ENCODE results near the gene ZCCHC24. TPM values are rescaled to one million over a fixed set of nuclear protein-coding genes. Genes with fewer than 3 reads are reported as not detected.

The ZCCHC24 gene
- total RNA-seq, 1 donor from 2014 or later = 5.9 TPM

DNA sequence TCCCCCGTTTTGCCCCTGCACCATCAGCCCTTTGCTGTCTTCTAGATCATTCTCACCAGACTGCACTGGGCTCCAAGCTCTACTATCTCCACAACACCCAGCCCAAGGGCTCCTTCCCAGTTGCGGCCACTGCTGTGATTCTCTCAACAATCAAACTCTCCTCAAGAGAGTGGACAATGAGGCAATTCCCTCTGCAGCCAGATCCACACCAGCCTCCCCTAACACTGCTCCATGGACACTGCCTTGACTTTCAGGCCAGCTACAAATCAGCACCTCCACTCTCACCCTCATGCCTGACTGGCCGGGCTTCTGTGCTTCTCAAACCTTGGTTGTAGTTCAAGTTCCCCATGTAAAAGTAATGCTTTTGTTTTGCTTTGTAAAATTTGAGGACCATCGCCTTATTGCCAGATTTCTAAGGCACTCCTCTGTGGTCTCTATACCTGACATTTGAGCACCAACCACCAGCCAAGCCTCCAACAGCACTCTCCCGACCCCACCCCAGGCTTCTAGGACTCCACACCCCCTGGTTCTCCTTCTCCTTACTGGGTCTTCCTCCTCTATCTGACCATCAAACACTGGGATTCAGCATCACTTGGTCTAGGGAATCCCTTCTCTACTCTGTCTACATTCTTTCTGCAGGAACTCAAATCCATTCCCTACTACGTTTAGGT, 52.8 kb downstream of the ZCCHC24 start:
- no peak overlapping the region for H2AFZ ChIP-seq (replicated peaks)
- H3K36me3 Mint-ChIP-seq = peaks cover 2% of the 10 kb centered on the region
- H3K4me3 ChIP-seq = no peak overlapping the region
- no peaks in the 10 kb centered on the region for H3K36me3 ChIP-seq
- no peaks in the 10 kb centered on the region for H3K9me3 Mint-ChIP-seq
- peaks cover 11% of the 10 kb centered on the region for H3K4me1 Mint-ChIP-seq
- H3K27ac ChIP-seq = no peak overlapping the region
- no peaks in the 10 kb centered on the region for H3K27me3 ChIP-seq
- H3F3A ChIP-seq (ENCODE audit: low read depth) = no peaks in the 10 kb centered on the region
- H3K27ac Mint-ChIP-seq = peak overlapping the region; percentile 23
- H3K9me3 ChIP-seq (ENCODE audit: low read depth) = no peaks in the 10 kb centered on the region
- H3K79me2 ChIP-seq (ENCODE audit: low read depth) = no peaks in the 10 kb centered on the region
- no peak overlapping the region for H3K4me2 ChIP-seq
- H3K9ac ChIP-seq = no peak overlapping the region
- no peak for TF ChIP-seq EZH2 (IDR thresholded peaks at IDR 0.05)
- no peak for TF ChIP-seq EZH2phosphoT487 (IDR thresholded peaks at IDR 0.05)
- TF ChIP-seq, protein P1, sequence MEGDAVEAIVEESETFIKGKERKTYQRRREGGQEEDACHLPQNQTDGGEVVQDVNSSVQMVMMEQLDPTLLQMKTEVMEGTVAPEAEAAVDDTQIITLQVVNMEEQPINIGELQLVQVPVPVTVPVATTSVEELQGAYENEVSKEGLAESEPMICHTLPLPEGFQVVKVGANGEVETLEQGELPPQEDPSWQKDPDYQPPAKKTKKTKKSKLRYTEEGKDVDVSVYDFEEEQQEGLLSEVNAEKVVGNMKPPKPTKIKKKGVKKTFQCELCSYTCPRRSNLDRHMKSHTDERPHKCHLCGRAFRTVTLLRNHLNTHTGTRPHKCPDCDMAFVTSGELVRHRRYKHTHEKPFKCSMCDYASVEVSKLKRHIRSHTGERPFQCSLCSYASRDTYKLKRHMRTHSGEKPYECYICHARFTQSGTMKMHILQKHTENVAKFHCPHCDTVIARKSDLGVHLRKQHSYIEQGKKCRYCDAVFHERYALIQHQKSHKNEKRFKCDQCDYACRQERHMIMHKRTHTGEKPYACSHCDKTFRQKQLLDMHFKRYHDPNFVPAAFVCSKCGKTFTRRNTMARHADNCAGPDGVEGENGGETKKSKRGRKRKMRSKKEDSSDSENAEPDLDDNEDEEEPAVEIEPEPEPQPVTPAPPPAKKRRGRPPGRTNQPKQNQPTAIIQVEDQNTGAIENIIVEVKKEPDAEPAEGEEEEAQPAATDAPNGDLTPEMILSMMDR (IDR thresholded peaks at IDR 0.05) = no peak
- H3K4me1 ChIP-seq = no peaks in the 10 kb centered on the region
- H3K27me3 Mint-ChIP-seq (ENCODE audit: insufficient read depth, low read depth) = no peaks in the 10 kb centered on the region
- no peak overlapping the region for H3K4me3 Mint-ChIP-seq
- no peak for DNase-seq (ENCODE audit: low spot score)
- H4K20me1 ChIP-seq (ENCODE audit: low read depth) = no peaks in the 10 kb centered on the region

DNA sequence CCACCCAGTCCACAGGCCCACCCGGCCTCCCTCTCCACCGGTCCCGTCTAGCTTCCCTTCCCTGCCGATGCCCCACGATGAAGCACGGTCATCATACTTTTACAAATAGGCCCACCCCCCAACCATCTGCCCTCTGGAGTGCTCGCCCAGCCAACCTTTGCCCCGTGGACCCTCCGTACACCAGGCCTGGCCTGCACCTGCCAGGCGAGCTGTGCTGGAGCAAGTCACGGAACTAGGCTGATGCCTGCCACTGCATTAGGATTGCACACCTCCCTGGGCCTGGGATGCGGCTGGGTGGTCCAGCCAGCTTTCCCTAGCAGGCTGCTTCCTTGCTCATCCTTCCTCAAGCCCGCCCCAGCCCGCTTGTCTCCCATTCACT, 53.4 kb downstream of the ZCCHC24 start:
- H3K27ac ChIP-seq = no peak overlapping the region
- H3K4me2 ChIP-seq = no peak overlapping the region
- H3K9ac ChIP-seq = no peak overlapping the region
- Mint-ChIP-seq H3K4me1 (peaks cover 5% of the 10 kb centered on the region), H3K27ac (no peak overlapping the region), H3K9me3 (no peaks in the 10 kb centered on the region), H3K4me3 (no peak overlapping the region), H3K36me3 (peaks cover 2% of the 10 kb centered on the region), H3K27me3 (ENCODE audit: insufficient read depth, low read depth) (no peaks in the 10 kb centered on the region)
- no peak overlapping the region for H3K4me3 ChIP-seq
- DNase-seq (ENCODE audit: low spot score) = no peak
- TF ChIP-seq EZH2phosphoT487 (IDR thresholded peaks at IDR 0.05) = no peak
- TF ChIP-seq, protein P1 (IDR thresholded peaks at IDR 0.05) = no peak
- no peak for TF ChIP-seq EZH2 (IDR thresholded peaks at IDR 0.05)
- no peaks in the 10 kb centered on the region for H3F3A ChIP-seq (ENCODE audit: low read depth)
- H4K20me1 ChIP-seq (ENCODE audit: low read depth) = no peaks in the 10 kb centered on the region
- no peaks in the 10 kb centered on the region for H3K27me3 ChIP-seq
- no peaks in the 10 kb centered on the region for H3K9me3 ChIP-seq (ENCODE audit: low read depth)
- H2AFZ ChIP-seq (replicated peaks) = no peak overlapping the region
- H3K79me2 ChIP-seq (ENCODE audit: low read depth) = no peaks in the 10 kb centered on the region
- no peaks in the 10 kb centered on the region for H3K36me3 ChIP-seq
- H3K4me1 ChIP-seq = no peaks in the 10 kb centered on the region

DNA sequence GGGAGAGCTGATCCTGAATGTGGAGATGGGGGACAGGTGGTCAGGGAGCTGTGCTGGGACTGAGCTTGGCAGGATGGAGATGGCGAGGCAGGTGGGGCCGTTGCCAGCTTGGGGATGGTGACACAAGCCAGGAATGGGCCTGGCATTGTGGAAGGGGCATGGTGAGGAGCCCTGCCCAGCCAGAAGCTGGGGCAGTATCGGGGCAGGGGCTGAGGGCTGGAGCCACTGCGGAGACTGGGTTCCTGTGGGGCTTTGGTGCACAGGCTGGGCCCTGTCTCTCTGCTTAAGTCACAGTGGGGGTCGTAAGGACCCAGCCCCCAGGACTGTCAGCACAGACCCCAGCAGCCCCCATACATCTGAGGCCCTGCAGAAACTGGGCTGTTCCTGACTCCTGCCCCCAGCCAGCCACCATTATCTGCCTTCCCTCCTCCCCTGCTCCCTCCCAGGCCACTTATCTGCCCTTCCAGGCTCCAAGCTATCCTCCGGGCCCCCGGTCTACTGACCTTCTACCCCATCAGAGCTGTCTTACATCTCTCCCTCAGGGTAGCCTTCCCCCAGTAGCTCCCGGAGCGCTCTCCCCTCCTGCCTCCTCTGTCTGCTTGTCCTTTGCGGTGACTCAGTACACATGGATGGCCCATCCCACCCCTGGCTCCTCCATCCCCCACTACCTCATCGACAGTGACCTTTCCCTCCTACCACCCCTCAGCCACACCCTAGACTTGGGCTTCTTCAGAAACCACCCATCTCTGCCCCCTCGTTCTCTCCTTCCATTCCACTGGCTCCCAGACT, 54.0 kb downstream of the ZCCHC24 start:
- no peaks in the 10 kb centered on the region for H3K27me3 ChIP-seq
- Mint-ChIP-seq H3K27me3 (ENCODE audit: insufficient read depth, low read depth) (no peaks in the 10 kb centered on the region), H3K27ac (peak overlapping the region; percentile 53), H3K9me3 (no peaks in the 10 kb centered on the region), H3K36me3 (peaks cover 2% of the 10 kb centered on the region), H3K4me3 (no peak overlapping the region), H3K4me1 (no peaks in the 10 kb centered on the region)
- TF ChIP-seq EZH2 (IDR thresholded peaks at IDR 0.05) = no peak
- TF ChIP-seq, protein P1 (IDR thresholded peaks at IDR 0.05) = no peak
- TF ChIP-seq EZH2phosphoT487 (IDR thresholded peaks at IDR 0.05) = no peak
- no peak for DNase-seq (ENCODE audit: low spot score)
- no peaks in the 10 kb centered on the region for H3K79me2 ChIP-seq (ENCODE audit: low read depth)
- H2AFZ ChIP-seq (replicated peaks) = no peak overlapping the region
- no peak overlapping the region for H3K4me3 ChIP-seq
- no peaks in the 10 kb centered on the region for H3F3A ChIP-seq (ENCODE audit: low read depth)
- no peak overlapping the region for H3K9ac ChIP-seq
- H3K9me3 ChIP-seq (ENCODE audit: low read depth) = no peaks in the 10 kb centered on the region
- no peak overlapping the region for H3K27ac ChIP-seq
- H3K36me3 ChIP-seq = no peaks in the 10 kb centered on the region
- no peak overlapping the region for H3K4me2 ChIP-seq
- no peaks in the 10 kb centered on the region for H3K4me1 ChIP-seq
- H4K20me1 ChIP-seq (ENCODE audit: low read depth) = no peaks in the 10 kb centered on the region
